ENCODE data around the gene NCSTN.

The NCSTN gene

GRCh38 chr1:160363951-160364735, 21.0 kb downstream of the NCSTN start:
- Histone ChIP-seq H3K27ac (ENCODE audit: low read depth, low read length) (no peak overlapping the region), H2AFZ (ENCODE audit: low read depth, low read length, severe bottlenecking) (no peak overlapping the region), H4K20me1 (ENCODE audit: low read depth, low read length) (no peaks in the 10 kb centered on the region), H3F3A (ENCODE audit: insufficient read depth) (0 out of 2 replicates have a peak, but pooled peaks cover 7% of the 10 kb centered on the region), H3K9me2 (replicated peaks; ENCODE audit: insufficient read depth, low read length) (no peaks in the 10 kb centered on the region), H3K79me2 (ENCODE audit: insufficient read depth, low read length) (no peaks in the 10 kb centered on the region), H3K4me2 (ENCODE audit: low read depth, low read length, poor library complexity, severe bottlenecking) (no peak overlapping the region), H3K4me3 (ENCODE audit: insufficient read depth, low read length, poor library complexity, severe bottlenecking) (no peak overlapping the region), H3K9me3 (ENCODE audit: insufficient read depth, low read length) (no peaks in the 10 kb centered on the region), H3K27me3 (ENCODE audit: low read length) (no peaks in the 10 kb centered on the region), H3K36me3 (ENCODE audit: low read length) (no peaks in the 10 kb centered on the region), H3K9ac (ENCODE audit: low read length) (no peak overlapping the region)
- no peak for TF ChIP-seq CTCF (IDR thresholded peaks at IDR 0.05; ENCODE audit: insufficient read depth, low read length, poor library complexity, severe bottlenecking)
- no peak for TF ChIP-seq EZH2phosphoT487 (conservative IDR thresholded peaks at IDR 0.05; ENCODE audit: low read length)

- Histone ChIP-seq H3K9ac (ENCODE audit: low read length) (no peak overlapping the region), H3K9me2 (replicated peaks; ENCODE audit: insufficient read depth, low read length) (no peaks in the 10 kb centered on the region), H3F3A (ENCODE audit: insufficient read depth) (0 out of 2 replicates have a peak, but pooled peaks cover 7% of the 10 kb centered on the region), H4K20me1 (ENCODE audit: low read depth, low read length) (no peaks in the 10 kb centered on the region), H3K4me2 (ENCODE audit: low read depth, low read length, poor library complexity, severe bottlenecking) (no peak overlapping the region), H3K36me3 (ENCODE audit: low read length) (no peaks in the 10 kb centered on the region), H3K79me2 (ENCODE audit: insufficient read depth, low read length) (no peaks in the 10 kb centered on the region), H3K9me3 (ENCODE audit: insufficient read depth, low read length) (no peaks in the 10 kb centered on the region), H3K27ac (ENCODE audit: low read depth, low read length) (no peak overlapping the region), H3K4me3 (ENCODE audit: insufficient read depth, low read length, poor library complexity, severe bottlenecking) (no peak overlapping the region), H3K27me3 (ENCODE audit: low read length) (no peaks in the 10 kb centered on the region), H2AFZ (ENCODE audit: low read depth, low read length, severe bottlenecking) (no peak overlapping the region)
- TF ChIP-seq EZH2phosphoT487 (conservative IDR thresholded peaks at IDR 0.05; ENCODE audit: low read length): no peak
- no peak for TF ChIP-seq CTCF (IDR thresholded peaks at IDR 0.05; ENCODE audit: insufficient read depth, low read length, poor library complexity, severe bottlenecking)
Observed at GRCh38 chr1:160365325-160365724, 22.1 kb downstream of the NCSTN start.

GRCh38 chr1:160366731-160367515, 23.7 kb downstream of the NCSTN start, which contains the start of gene NHLH1:
TSS of gene NHLH1 (plus strand) at chr1:160367071. CDS start at chr1:160370732, 3,661 bp downstream.
- Histone ChIP-seq H3K4me3 (ENCODE audit: insufficient read depth, low read length, poor library complexity, severe bottlenecking) (no peak within 1 kb of the TSS), H3K27ac (ENCODE audit: low read depth, low read length) (no peak within 1 kb of the TSS), H3K4me2 (ENCODE audit: low read depth, low read length, poor library complexity, severe bottlenecking) (no peak within 1 kb of the TSS), H3K9me3 (ENCODE audit: insufficient read depth, low read length) (no peaks in the 10 kb centered on the region), H3K9me2 (replicated peaks; ENCODE audit: insufficient read depth, low read length) (no peaks in the 10 kb centered on the region), H3K9ac (ENCODE audit: low read length) (no peak within 1 kb of the TSS), H3K27me3 (ENCODE audit: low read length) (no peaks in the 10 kb centered on the region), H3K36me3 (ENCODE audit: low read length) (no peaks in the 10 kb centered on the region), H3F3A (ENCODE audit: insufficient read depth) (0 out of 2 replicates have a peak, but pooled peaks cover 7% of the 10 kb centered on the region), H3K79me2 (ENCODE audit: insufficient read depth, low read length) (no peaks in the 10 kb centered on the region), H2AFZ (ENCODE audit: low read depth, low read length, severe bottlenecking) (no peak within 1 kb of the TSS), H4K20me1 (ENCODE audit: low read depth, low read length) (no peaks in the 10 kb centered on the region)
- TF ChIP-seq EZH2phosphoT487 (conservative IDR thresholded peaks at IDR 0.05; ENCODE audit: low read length): no peak
- TF ChIP-seq CTCF (IDR thresholded peaks at IDR 0.05; ENCODE audit: insufficient read depth, low read length, poor library complexity, severe bottlenecking): no peak
